Endothelial cell of umbilical vein (primary cell): ENCODE data around the gene RAB21. TPM values are rescaled to one million over a fixed set of nuclear protein-coding genes. Genes with fewer than 3 reads are reported as not detected.

ENCODE experiments used
- BruUV-seq: library from RNA; stranded (reverse); fragments of 400-500 nt; replicated peaks from 2 replicates; lab custom pipeline; 2021; lab: Mats Ljungman, UMichigan
- CTCF ChIA-PET: fragments of 300-600, 350-600 bp; sonication (Branson Sonifier 250); formaldehyde crosslinking; loops from one replicate; lab custom pipeline; 2021; ENCODE audit warnings: antibody characterized with exemption, inconsistent platforms; lab: Charles Lee
- POLR2A ChIA-PET: fragments of 300-600, 350-600 bp; sonication (Branson Sonifier 250); formaldehyde crosslinking; loops from one replicate; lab custom pipeline; 2021; ENCODE audit warnings: antibody characterized with exemption, inconsistent platforms; lab: Charles Lee
- DNase-seq: peaks from one replicate; pipeline ENCODE4 v3.0.0-alpha.2; 2011; ENCODE audit warnings: low read depth, low spot score
- FAIRE-seq: peaks from 2 replicates; lab custom pipeline; 2011; peaks lifted over from hg19 to GRCh38; lab: Jason Lieb, UNC
- H2AFZ ChIP-seq: 2 replicates; pipeline ENCODE4 v1.6.0; 2012; ENCODE audit warnings: low read depth, low read length, control low read depth, inconsistent platforms
- H3K27ac ChIP-seq: 2 replicates; pipeline ENCODE4 v1.5.1; 2011; ENCODE audit warnings: low read depth, mild to moderate bottlenecking, control low read depth, low read length, moderate library complexity; ENCODE audit not compliant: insufficient read depth
- H3K27me3 ChIP-seq, 2 experiments: 2 replicates each; pipeline versions ENCODE4 v1.6.0 to v1.6.1; 2011; ENCODE audit warnings: low read length in 2 of 2, mixed read lengths in 1 of 2; ENCODE audit not compliant: control insufficient read depth in 2 of 2, insufficient read depth in 2 of 2
- H3K36me3 ChIP-seq, 2 experiments: 2 replicates in 1 of 2; 3 replicates in 1 of 2; pipeline ENCODE4 v1.5.1; 2011; ENCODE audit warnings: low read length in 2 of 2, mild to moderate bottlenecking in 1 of 2, moderate library complexity in 1 of 2; ENCODE audit not compliant: control insufficient read depth in 2 of 2, insufficient read depth in 2 of 2; ENCODE audit errors: extremely low read depth in 1 of 2
- H3K4me1 ChIP-seq: 3 replicates; pipeline ENCODE4 v1.5.1; 2011; ENCODE audit warnings: mild to moderate bottlenecking, low read length; ENCODE audit not compliant: control insufficient read depth, insufficient read depth; ENCODE audit errors: extremely low read depth
- H3K4me2 ChIP-seq: 2 replicates; pipeline ENCODE4 v1.6.1; 2011; ENCODE audit warnings: low read length, control low read depth, mixed read lengths; ENCODE audit not compliant: insufficient read depth
- H3K4me3 ChIP-seq, 3 experiments: fragments of 200-600 bp in 1 of 3; sonication (generic), shearing (Covaris generic) in 1 of 3; replicated peaks in 1 of 3; 2 replicates each; pipeline ENCODE4 v1.5.1; 2011 to 2016; ENCODE audit warnings: control low read depth in 3 of 3, low read length in 3 of 3, mild to moderate bottlenecking in 2 of 3, inconsistent platforms in 1 of 3, low read depth in 1 of 3, moderate library complexity in 1 of 3; ENCODE audit not compliant: insufficient read depth in 1 of 3
- H3K79me2 ChIP-seq: 2 replicates; pipeline ENCODE4 v1.6.0; 2012; ENCODE audit warnings: low read length, inconsistent platforms; ENCODE audit not compliant: control insufficient read depth, insufficient read depth
- H3K9ac ChIP-seq: replicated peaks from 2 replicates; pipeline ENCODE3; 2011; ENCODE audit warnings: low read length, control low read depth; ENCODE audit not compliant: insufficient read depth; ENCODE audit errors: extremely low read depth
- H3K9me1 ChIP-seq: replicated peaks from 3 replicates; pipeline ENCODE4 v1.6.0; 2011; ENCODE audit warnings: mild to moderate bottlenecking, low read length; ENCODE audit not compliant: control insufficient read depth, insufficient read depth; ENCODE audit errors: extremely low read depth
- H3K9me3 ChIP-seq: replicated peaks from 2 replicates; pipeline ENCODE4 v1.5.1; 2012; ENCODE audit warnings: low read length, inconsistent platforms; ENCODE audit not compliant: control insufficient read depth, insufficient read depth
- H4K20me1 ChIP-seq: replicated peaks from 2 replicates; pipeline ENCODE3; 2011; ENCODE audit warnings: mild to moderate bottlenecking, low read length; ENCODE audit not compliant: control insufficient read depth, insufficient read depth; ENCODE audit errors: extremely low read depth
- EZH2 ChIP-seq: IDR thresholded peaks from 2 replicates; pipeline ENCODE4 v1.6.1; 2012; ENCODE audit warnings: borderline replicate concordance, low read depth, mild to moderate bottlenecking, moderate library complexity, low read length, inconsistent platforms; ENCODE audit not compliant: severe bottlenecking
- GATA2 ChIP-seq: IDR thresholded peaks from 2 replicates; pipeline ENCODE4 v1.7.0; 2011; ENCODE audit warnings: low read depth, mild to moderate bottlenecking, moderate library complexity, mixed read lengths, low read length; ENCODE audit not compliant: insufficient read length, insufficient read depth
- JUN ChIP-seq: IDR thresholded peaks from 2 replicates; pipeline ENCODE4 v1.6.1; 2011; ENCODE audit warnings: borderline replicate concordance, low read depth; ENCODE audit not compliant: insufficient read length, insufficient read depth
- MYC ChIP-seq: IDR thresholded peaks from one replicate; pipeline ENCODE4 v1.6.1; 2011; ENCODE audit warnings: mild to moderate bottlenecking, low read depth, low read length
- POLR2A ChIP-seq: IDR thresholded peaks from 2 replicates; pipeline ENCODE4 v1.6.1; 2012; ENCODE audit warnings: low read depth, mild to moderate bottlenecking, control low read depth, low read length
- POLR2AphosphoS5 ChIP-seq: IDR thresholded peaks from 2 replicates; pipeline ENCODE4 v1.6.1; 2012; ENCODE audit warnings: low read depth, mild to moderate bottlenecking, control low read depth, low read length, moderate library complexity; ENCODE audit not compliant: insufficient read depth
- dilution Hi-C: fragments of 300-500 bp; cut with MboI; formaldehyde crosslinking; loops from one replicate; pipeline ENCODE4 v1.15.0; 2019; ENCODE audit warnings: low sequenced_read_pairs; ENCODE audit not compliant: extremely low pct_ligation_motif_present
- intact Hi-C: fragments of 100-400 bp; cut with micrococcal nuclease; formaldehyde crosslinking; loops from one replicate; pipeline ENCODE4 v1.10.0; 2022
- polyA plus RNA-seq, 4 experiments: library from polyadenylated mRNA; depleted of rRNA in 3 of 4; stranded (reverse) in 3 of 4; unstranded in 1 of 4; fragments of >200 nt; gene quantifications; 2 replicates each; pipeline versions ENCODE4 v1.2.1 to v1.2.3, GENCODE V29; 2011 to 2012; ENCODE audit warnings: missing spikeins in 1 of 4
- total RNA-seq: library from RNA; stranded (reverse); gene quantifications from 2 replicates; pipeline ENCODE4 v1.2.3, GENCODE V29; 2021
- TF ChIP-seq, protein P1 (sequence below): IDR thresholded peaks from 2 replicates; pipeline ENCODE4 v1.6.1; 2011; ENCODE audit not compliant: insufficient read depth, insufficient read length
- TF ChIP-seq, protein P2 (sequence below), 2 donors: IDR thresholded peaks; 1 replicate in 1 of 2; 2 replicates in 1 of 2; pipeline ENCODE4 v1.5.1; 2011; ENCODE audit warnings: low read length in 2 of 2, mild to moderate bottlenecking in 2 of 2, moderate library complexity in 2 of 2, control low read depth in 1 of 2, inconsistent platforms in 1 of 2, low read depth in 1 of 2; ENCODE audit not compliant: insufficient read depth in 1 of 2; ENCODE audit errors: extremely low read depth in 1 of 2

RAB21 gene
- total and polyA plus RNA-seq, 2 donors (not counting 3 experiments of a cell fraction or from before 2014, with no cell fraction given): 1.8 to 49.6 TPM

GRCh38 chr12:71766202-71766601 is 11.5 kb downstream of the RAB21 start:
- Histone ChIP-seq H2AFZ (no peak overlapping the region), H3K9me3 (no peaks in the 10 kb centered on the region), H3K79me2 (peaks cover 82% of the 10 kb centered on the region), H3K27ac (no peak overlapping the region), H3K36me3 (peaks cover 0 to 3% of the 10 kb centered on the region in 2 experiments), H4K20me1 (peaks cover 10% of the 10 kb centered on the region), H3K4me3 (no peak overlapping the region), H3K9me1 (no peaks in the 10 kb centered on the region), H3K4me2 (no peak overlapping the region), H3K9ac (no peak overlapping the region), H3K27me3 (no peaks in the 10 kb centered on the region), H3K4me1 (no peaks in the 10 kb centered on the region)
- DNase-seq: no peak
- POLR2A ChIA-PET: no interaction called here
- intact Hi-C loops (no loop called here), dilution Hi-C loops (no loop called here)
- TF ChIP-seq POLR2AphosphoS5 (no peak), MYC (no peak), POLR2A (no peak), GATA2 (no peak), JUN (no peak), EZH2 (no peak)
- TF ChIP-seq, protein P1, sequence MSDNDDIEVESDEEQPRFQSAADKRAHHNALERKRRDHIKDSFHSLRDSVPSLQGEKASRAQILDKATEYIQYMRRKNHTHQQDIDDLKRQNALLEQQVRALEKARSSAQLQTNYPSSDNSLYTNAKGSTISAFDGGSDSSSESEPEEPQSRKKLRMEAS: no peak
- TF ChIP-seq, protein P2, sequence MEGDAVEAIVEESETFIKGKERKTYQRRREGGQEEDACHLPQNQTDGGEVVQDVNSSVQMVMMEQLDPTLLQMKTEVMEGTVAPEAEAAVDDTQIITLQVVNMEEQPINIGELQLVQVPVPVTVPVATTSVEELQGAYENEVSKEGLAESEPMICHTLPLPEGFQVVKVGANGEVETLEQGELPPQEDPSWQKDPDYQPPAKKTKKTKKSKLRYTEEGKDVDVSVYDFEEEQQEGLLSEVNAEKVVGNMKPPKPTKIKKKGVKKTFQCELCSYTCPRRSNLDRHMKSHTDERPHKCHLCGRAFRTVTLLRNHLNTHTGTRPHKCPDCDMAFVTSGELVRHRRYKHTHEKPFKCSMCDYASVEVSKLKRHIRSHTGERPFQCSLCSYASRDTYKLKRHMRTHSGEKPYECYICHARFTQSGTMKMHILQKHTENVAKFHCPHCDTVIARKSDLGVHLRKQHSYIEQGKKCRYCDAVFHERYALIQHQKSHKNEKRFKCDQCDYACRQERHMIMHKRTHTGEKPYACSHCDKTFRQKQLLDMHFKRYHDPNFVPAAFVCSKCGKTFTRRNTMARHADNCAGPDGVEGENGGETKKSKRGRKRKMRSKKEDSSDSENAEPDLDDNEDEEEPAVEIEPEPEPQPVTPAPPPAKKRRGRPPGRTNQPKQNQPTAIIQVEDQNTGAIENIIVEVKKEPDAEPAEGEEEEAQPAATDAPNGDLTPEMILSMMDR (IDR thresholded peaks at IDR 0.05; ENCODE audit: extremely low read depth in 1 of 2, insufficient read depth in 1 of 2, low read depth in 1 of 2, low read length in 2 of 2): no peak
- CTCF ChIA-PET: interaction anchor here (0.5 to 3.2 kb wide), 4 partner anchors 14 to 1897 kb away, joined by 3 to 11 read pairs (median 4); no protein-coding TSS in a partner anchor
- no TSS peak for BruUV-seq
- FAIRE-seq: no peak
